ENCODE measurements around the gene CINP. TPM values are rescaled to one million over a fixed set of nuclear protein-coding genes. Genes with fewer than 3 reads are reported as not detected.
A peak's percentile ranks its signal among the peaks of the same experiment; 100 is the strongest.

The CINP gene
- total and polyA plus RNA-seq, 2 of the 13 experiments (the other 11 are each of a cell fraction or from before 2014, with no cell fraction given) = 32.8 to 42.8 TPM

DNA sequence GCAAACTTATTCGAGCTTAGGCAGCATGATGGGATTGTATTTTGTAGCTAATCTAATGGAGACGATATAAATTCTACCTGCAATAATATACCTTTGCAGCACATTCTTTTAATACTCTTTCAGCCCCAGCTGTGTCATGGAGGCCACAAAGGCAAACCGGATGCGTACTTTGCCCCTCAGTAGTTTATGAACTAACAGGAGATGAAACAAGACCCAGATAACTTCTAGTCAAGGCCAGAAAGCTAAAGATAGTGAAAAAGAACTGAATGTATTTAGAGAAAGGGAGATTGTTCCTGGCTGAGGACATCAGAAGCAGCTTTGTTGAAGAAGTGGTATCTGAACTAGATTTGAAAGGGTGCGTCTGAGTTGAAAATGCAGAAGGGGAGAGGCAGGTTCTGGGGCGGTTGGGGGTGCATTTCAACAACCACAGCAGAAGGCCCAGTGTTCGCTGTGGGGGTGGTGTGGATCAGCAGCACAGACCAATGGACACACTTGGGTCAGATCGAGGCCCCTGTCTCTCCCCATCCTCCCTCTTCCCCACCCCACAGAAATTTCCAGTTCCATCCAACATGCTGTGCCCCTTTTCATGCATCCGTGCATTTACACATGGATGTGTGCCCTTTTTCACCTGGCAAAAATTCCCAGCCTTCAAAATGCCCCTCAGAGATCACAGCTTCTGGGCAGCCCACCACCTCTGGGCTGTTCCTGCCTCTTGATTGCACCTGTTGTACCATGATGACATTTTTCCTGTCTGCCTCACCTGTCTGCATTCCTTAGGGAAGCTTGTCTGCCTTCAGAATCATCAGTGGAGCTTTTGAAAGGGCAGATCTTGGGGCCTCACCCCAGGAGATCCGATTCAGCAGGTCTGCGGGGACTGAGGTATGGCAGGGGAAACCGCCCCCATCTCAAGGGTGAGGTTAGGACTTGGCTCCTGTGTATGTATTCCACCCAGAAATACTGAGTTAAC is 41.0 kb downstream of the CINP start (continued):
- TF ChIP-seq, protein P1, sequence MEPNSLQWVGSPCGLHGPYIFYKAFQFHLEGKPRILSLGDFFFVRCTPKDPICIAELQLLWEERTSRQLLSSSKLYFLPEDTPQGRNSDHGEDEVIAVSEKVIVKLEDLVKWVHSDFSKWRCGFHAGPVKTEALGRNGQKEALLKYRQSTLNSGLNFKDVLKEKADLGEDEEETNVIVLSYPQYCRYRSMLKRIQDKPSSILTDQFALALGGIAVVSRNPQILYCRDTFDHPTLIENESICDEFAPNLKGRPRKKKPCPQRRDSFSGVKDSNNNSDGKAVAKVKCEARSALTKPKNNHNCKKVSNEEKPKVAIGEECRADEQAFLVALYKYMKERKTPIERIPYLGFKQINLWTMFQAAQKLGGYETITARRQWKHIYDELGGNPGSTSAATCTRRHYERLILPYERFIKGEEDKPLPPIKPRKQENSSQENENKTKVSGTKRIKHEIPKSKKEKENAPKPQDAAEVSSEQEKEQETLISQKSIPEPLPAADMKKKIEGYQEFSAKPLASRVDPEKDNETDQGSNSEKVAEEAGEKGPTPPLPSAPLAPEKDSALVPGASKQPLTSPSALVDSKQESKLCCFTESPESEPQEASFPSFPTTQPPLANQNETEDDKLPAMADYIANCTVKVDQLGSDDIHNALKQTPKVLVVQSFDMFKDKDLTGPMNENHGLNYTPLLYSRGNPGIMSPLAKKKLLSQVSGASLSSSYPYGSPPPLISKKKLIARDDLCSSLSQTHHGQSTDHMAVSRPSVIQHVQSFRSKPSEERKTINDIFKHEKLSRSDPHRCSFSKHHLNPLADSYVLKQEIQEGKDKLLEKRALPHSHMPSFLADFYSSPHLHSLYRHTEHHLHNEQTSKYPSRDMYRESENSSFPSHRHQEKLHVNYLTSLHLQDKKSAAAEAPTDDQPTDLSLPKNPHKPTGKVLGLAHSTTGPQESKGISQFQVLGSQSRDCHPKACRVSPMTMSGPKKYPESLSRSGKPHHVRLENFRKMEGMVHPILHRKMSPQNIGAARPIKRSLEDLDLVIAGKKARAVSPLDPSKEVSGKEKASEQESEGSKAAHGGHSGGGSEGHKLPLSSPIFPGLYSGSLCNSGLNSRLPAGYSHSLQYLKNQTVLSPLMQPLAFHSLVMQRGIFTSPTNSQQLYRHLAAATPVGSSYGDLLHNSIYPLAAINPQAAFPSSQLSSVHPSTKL (CRISPR knock-in tag; IDR thresholded peaks at IDR 0.05) = peak; percentile 25; the same call in 1 of the 2 replicates
- TF ChIP-seq, protein P2, sequence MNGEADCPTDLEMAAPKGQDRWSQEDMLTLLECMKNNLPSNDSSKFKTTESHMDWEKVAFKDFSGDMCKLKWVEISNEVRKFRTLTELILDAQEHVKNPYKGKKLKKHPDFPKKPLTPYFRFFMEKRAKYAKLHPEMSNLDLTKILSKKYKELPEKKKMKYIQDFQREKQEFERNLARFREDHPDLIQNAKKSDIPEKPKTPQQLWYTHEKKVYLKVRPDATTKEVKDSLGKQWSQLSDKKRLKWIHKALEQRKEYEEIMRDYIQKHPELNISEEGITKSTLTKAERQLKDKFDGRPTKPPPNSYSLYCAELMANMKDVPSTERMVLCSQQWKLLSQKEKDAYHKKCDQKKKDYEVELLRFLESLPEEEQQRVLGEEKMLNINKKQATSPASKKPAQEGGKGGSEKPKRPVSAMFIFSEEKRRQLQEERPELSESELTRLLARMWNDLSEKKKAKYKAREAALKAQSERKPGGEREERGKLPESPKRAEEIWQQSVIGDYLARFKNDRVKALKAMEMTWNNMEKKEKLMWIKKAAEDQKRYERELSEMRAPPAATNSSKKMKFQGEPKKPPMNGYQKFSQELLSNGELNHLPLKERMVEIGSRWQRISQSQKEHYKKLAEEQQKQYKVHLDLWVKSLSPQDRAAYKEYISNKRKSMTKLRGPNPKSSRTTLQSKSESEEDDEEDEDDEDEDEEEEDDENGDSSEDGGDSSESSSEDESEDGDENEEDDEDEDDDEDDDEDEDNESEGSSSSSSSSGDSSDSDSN (CRISPR knock-in tag; IDR thresholded peaks at IDR 0.05) = 0 out of 2 replicates have a peak, but pooled peaks have one; percentile 15
- TF ChIP-seq NAIF1 (CRISPR knock-in tag; IDR thresholded peaks at IDR 0.05; ENCODE audit: borderline replicate concordance) (no peak), GATAD2A (CRISPR knock-in tag; IDR thresholded peaks at IDR 0.05) (peak; percentile 69; the same call in 1 of the 2 replicates), ZNF597 (CRISPR knock-in tag; IDR thresholded peaks at IDR 0.05) (no peak), TCF7 (IDR thresholded peaks at IDR 0.05; ENCODE audit: low read depth) (peak; percentile 80), ZNF788 (CRISPR knock-in tag; IDR thresholded peaks at IDR 0.05; ENCODE audit: borderline replicate concordance) (no peak), KDM6A (CRISPR knock-in tag; IDR thresholded peaks at IDR 0.05; ENCODE audit: low read depth) (peak; percentile 74; the same call in 1 of the 2 replicates), GABPB1 (CRISPR knock-in tag; IDR thresholded peaks at IDR 0.05) (peak; percentile 24; the same call in 1 of the 2 replicates), HNRNPLL (IDR thresholded peaks at IDR 0.05; ENCODE audit: low read depth, low read length, poor library complexity, severe bottlenecking) (no peak), ZSCAN12 (CRISPR knock-in tag; IDR thresholded peaks at IDR 0.05) (no peak), PRMT3 (CRISPR knock-in tag; IDR thresholded peaks at IDR 0.05; ENCODE audit: borderline replicate concordance, low read depth) (no peak), CHD2 (IDR thresholded peaks at IDR 0.05; ENCODE audit: low read depth, low read length) (no peak), ZNF773 (CRISPR knock-in tag; IDR thresholded peaks at IDR 0.05; ENCODE audit: borderline replicate concordance) (no peak), TCF7L2 (IDR thresholded peaks at IDR 0.05; ENCODE audit: low read depth, low read length) (peak; percentile 70; the same call in 1 of the 2 replicates)
- TF ChIP-seq, protein P3, sequence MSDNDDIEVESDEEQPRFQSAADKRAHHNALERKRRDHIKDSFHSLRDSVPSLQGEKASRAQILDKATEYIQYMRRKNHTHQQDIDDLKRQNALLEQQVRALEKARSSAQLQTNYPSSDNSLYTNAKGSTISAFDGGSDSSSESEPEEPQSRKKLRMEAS (IDR thresholded peaks at IDR 0.05) = peak; percentile 55
- TF ChIP-seq, protein P4, sequence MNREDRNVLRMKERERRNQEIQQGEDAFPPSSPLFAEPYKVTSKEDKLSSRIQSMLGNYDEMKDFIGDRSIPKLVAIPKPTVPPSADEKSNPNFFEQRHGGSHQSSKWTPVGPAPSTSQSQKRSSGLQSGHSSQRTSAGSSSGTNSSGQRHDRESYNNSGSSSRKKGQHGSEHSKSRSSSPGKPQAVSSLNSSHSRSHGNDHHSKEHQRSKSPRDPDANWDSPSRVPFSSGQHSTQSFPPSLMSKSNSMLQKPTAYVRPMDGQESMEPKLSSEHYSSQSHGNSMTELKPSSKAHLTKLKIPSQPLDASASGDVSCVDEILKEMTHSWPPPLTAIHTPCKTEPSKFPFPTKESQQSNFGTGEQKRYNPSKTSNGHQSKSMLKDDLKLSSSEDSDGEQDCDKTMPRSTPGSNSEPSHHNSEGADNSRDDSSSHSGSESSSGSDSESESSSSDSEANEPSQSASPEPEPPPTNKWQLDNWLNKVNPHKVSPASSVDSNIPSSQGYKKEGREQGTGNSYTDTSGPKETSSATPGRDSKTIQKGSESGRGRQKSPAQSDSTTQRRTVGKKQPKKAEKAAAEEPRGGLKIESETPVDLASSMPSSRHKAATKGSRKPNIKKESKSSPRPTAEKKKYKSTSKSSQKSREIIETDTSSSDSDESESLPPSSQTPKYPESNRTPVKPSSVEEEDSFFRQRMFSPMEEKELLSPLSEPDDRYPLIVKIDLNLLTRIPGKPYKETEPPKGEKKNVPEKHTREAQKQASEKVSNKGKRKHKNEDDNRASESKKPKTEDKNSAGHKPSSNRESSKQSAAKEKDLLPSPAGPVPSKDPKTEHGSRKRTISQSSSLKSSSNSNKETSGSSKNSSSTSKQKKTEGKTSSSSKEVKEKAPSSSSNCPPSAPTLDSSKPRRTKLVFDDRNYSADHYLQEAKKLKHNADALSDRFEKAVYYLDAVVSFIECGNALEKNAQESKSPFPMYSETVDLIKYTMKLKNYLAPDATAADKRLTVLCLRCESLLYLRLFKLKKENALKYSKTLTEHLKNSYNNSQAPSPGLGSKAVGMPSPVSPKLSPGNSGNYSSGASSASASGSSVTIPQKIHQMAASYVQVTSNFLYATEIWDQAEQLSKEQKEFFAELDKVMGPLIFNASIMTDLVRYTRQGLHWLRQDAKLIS (CRISPR knock-in tag; IDR thresholded peaks at IDR 0.05) = no peak
